PC-9 (cell line): Measurements from ENCODE around the gene GPLD1. TPM values are rescaled to one million over a fixed set of nuclear protein-coding genes. Genes with fewer than 3 reads are reported as not detected.
A peak's percentile ranks its signal among the peaks of the same experiment; 100 is the strongest.

Experiments used
- BruUV-seq: library from RNA; stranded (reverse); fragments of 400-500 nt; replicated peaks from 2 replicates; lab custom pipeline; 2021; lab: Mats Ljungman, UMichigan
- CTCF ChIA-PET: fragments of 300-600 bp; sonication (Branson Sonifier 250); formaldehyde crosslinking; loops from one replicate; lab custom pipeline; 2022; ENCODE audit warnings: antibody characterized with exemption; lab: Charles Lee
- POLR2A ChIA-PET: fragments of 300-600 bp; sonication (Branson Sonifier 250); formaldehyde crosslinking; loops from one replicate; lab custom pipeline; 2022; ENCODE audit warnings: antibody characterized with exemption; ENCODE audit not compliant: unreplicated experiment; lab: Charles Lee
- DNase-seq, 2 experiments: peaks; one replicate each; pipeline versions ENCODE4 v3.0.0 to v3.0.0-alpha.2; 2015 to 2022; ENCODE audit warnings: mixed read lengths in 1 of 2
- H2AFZ ChIP-seq: fragments of 200-600 bp; sonication (generic); 2 replicates; pipeline ENCODE4 v1.8.1; 2017; ENCODE audit warnings: antibody characterized with exemption
- H3F3A ChIP-seq: fragments of 200-600 bp; sonication (generic); 2 replicates; pipeline ENCODE4 v1.8.1; 2017; ENCODE audit warnings: antibody characterized with exemption, mild to moderate bottlenecking, low read depth; ENCODE audit not compliant: insufficient read depth
- H3K27ac ChIP-seq: fragments of 200-600 bp; sonication (generic); 2 replicates; pipeline ENCODE4 v1.6.1; 2016; ENCODE audit warnings: mixed run types
- H3K27me3 ChIP-seq: fragments of 200-600 bp; sonication (generic); 2 replicates; pipeline ENCODE4 v1.6.1; 2016; ENCODE audit warnings: low read depth, mixed run types; ENCODE audit not compliant: insufficient read depth
- H3K36me3 ChIP-seq: fragments of 200-600 bp; sonication (generic); 2 replicates; pipeline ENCODE4 v1.6.1; 2016; ENCODE audit warnings: low read depth, mixed run types
- H3K4me1 ChIP-seq: fragments of 200-600 bp; sonication (generic); replicated peaks from 2 replicates; pipeline ENCODE4 v1.6.1; 2016; ENCODE audit warnings: mixed run types; ENCODE audit not compliant: insufficient read depth
- H3K4me2 ChIP-seq: fragments of 200-600 bp; sonication (generic); 2 replicates; pipeline ENCODE4 v1.6.1; 2017; ENCODE audit warnings: mixed run types
- H3K4me3 ChIP-seq: fragments of 200-600 bp; sonication (generic); 2 replicates; pipeline ENCODE4 v1.6.1; 2016; ENCODE audit warnings: mixed run types
- H3K79me2 ChIP-seq: fragments of 200-600 bp; sonication (generic); 2 replicates; pipeline ENCODE4 v1.6.1; 2017; ENCODE audit warnings: low read depth, mixed run types
- H3K9me2 ChIP-seq: fragments of 200-600 bp; sonication (generic); 2 replicates; pipeline ENCODE4 v1.8.1; 2017; ENCODE audit warnings: mild to moderate bottlenecking; ENCODE audit not compliant: insufficient read depth
- H3K9me3 ChIP-seq: fragments of 200-600 bp; sonication (generic); 2 replicates; pipeline ENCODE4 v1.8.1; 2016; ENCODE audit warnings: low read depth; ENCODE audit not compliant: insufficient read depth
- H4K20me1 ChIP-seq: fragments of 200-600 bp; sonication (generic); 2 replicates; pipeline ENCODE4 v1.8.1; 2017; ENCODE audit not compliant: insufficient read depth
- EZH2 ChIP-seq: fragments of 200-600 bp; sonication (generic); IDR thresholded peaks from 2 replicates; pipeline ENCODE4 v1.8.0; 2017; ENCODE audit warnings: antibody characterized with exemption, low read depth
- intact Hi-C: fragments of 100-400 bp; cut with micrococcal nuclease; formaldehyde crosslinking; loops from one replicate; pipeline ENCODE4 v1.10.0; 2022; ENCODE audit not compliant: unreplicated experiment
- total RNA-seq: library from RNA; stranded (reverse); gene quantifications from 2 replicates; pipeline ENCODE4 v1.2.3, GENCODE V29; 2021
- TF ChIP-seq, protein P1 (sequence below): fragments of 200-600 bp; sonication (generic); conservative IDR thresholded peaks from 2 replicates; pipeline ENCODE4 v1.6.1; 2017; ENCODE audit warnings: mixed run types, antibody characterized with exemption, mild to moderate bottlenecking, moderate library complexity

Gene GPLD1
- total RNA-seq, 1 experiment from 2014 or later: 2.0 TPM

DNA sequence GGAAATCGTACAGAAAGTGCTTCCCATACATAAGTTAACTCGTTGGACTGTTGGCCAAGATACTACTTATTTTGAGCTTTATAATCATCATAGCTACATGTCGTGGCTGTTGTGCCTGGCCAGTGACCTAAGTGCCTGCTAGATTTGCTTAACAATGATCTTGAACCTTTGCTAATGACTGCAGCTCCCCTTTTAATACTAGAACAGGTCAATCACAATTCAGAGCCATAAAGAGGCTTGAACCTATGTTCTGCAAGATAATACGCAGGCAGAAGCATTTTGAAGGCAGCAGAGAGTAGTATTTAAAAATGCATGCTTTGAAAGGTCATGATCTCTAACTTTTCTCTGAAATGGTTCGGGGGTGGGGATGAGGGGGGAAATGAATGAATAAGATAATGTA, 84.1 kb downstream of the GPLD1 start:
- DNase-seq: no peak
- Histone ChIP-seq H3F3A (peaks cover 3% of the 10 kb centered on the region; the same call in 1 of the 2 replicates), H3K79me2 (peaks cover 62% of the 10 kb centered on the region), H3K4me1 (peaks cover 30% of the 10 kb centered on the region), H3K4me2 (no peak overlapping the region; the same call in 1 of the 2 replicates), H3K27ac (no peak overlapping the region), H2AFZ (no peak overlapping the region), H3K36me3 (peaks cover 43% of the 10 kb centered on the region), H4K20me1 (peaks cover 11% of the 10 kb centered on the region), H3K9me3 (no peaks in the 10 kb centered on the region), H3K27me3 (no peaks in the 10 kb centered on the region), H3K4me3 (no peak overlapping the region), H3K9me2 (no peaks in the 10 kb centered on the region)
- BruUV-seq: no TSS peak
- TF ChIP-seq, protein P1, sequence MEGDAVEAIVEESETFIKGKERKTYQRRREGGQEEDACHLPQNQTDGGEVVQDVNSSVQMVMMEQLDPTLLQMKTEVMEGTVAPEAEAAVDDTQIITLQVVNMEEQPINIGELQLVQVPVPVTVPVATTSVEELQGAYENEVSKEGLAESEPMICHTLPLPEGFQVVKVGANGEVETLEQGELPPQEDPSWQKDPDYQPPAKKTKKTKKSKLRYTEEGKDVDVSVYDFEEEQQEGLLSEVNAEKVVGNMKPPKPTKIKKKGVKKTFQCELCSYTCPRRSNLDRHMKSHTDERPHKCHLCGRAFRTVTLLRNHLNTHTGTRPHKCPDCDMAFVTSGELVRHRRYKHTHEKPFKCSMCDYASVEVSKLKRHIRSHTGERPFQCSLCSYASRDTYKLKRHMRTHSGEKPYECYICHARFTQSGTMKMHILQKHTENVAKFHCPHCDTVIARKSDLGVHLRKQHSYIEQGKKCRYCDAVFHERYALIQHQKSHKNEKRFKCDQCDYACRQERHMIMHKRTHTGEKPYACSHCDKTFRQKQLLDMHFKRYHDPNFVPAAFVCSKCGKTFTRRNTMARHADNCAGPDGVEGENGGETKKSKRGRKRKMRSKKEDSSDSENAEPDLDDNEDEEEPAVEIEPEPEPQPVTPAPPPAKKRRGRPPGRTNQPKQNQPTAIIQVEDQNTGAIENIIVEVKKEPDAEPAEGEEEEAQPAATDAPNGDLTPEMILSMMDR: no peak
- no peak for TF ChIP-seq EZH2
- POLR2A ChIA-PET: interaction anchor here (0.6 to 0.7 kb wide), 2 partner anchors 34 to 91 kb away, joined by 3 read pairs; no protein-coding TSS in a partner anchor
- intact Hi-C loops: no loop called here
- CTCF ChIA-PET: interaction anchor here (0.6 kb wide), 1 partner anchor 49 kb away, joined by 3 read pairs; no protein-coding TSS in a partner anchor

DNA sequence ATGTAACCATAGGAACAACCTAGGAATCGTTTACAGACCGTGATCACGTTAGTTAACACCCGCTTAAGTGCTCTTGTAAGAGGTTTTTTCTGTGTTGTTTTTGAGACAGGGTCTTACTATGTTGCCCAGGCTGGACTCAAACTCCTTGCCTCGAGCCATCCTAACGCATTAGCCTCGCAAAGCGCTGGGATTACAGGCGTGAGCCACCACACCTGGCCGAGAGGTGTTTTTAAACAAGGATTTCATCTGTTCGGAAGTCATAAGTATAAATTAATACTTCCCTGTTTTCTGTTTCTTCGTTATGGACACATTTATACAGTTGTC, 85.9 kb downstream of the GPLD1 start:
- no peak for DNase-seq
- Histone ChIP-seq H3K4me2 (peak overlapping the region; percentile 92), H3K4me1 (peaks cover 30% of the 10 kb centered on the region), H3K9me3 (no peaks in the 10 kb centered on the region), H3K27me3 (no peaks in the 10 kb centered on the region), H3K27ac (no peak overlapping the region), H3K36me3 (peaks cover 31% of the 10 kb centered on the region), H3K79me2 (peaks cover 58% of the 10 kb centered on the region), H3F3A (no peaks in the 10 kb centered on the region; the same call in 1 of the 2 replicates), H3K4me3 (peak overlapping the region; percentile 76), H3K9me2 (no peaks in the 10 kb centered on the region), H2AFZ (peak overlapping the region; percentile 98), H4K20me1 (peaks cover 8% of the 10 kb centered on the region)
- TF ChIP-seq EZH2: no peak
- TF ChIP-seq, protein P1: no peak
- CTCF ChIA-PET: no interaction called here
- intact Hi-C loops: no loop called here
- BruUV-seq: no TSS peak
- POLR2A ChIA-PET: no interaction called here

DNA sequence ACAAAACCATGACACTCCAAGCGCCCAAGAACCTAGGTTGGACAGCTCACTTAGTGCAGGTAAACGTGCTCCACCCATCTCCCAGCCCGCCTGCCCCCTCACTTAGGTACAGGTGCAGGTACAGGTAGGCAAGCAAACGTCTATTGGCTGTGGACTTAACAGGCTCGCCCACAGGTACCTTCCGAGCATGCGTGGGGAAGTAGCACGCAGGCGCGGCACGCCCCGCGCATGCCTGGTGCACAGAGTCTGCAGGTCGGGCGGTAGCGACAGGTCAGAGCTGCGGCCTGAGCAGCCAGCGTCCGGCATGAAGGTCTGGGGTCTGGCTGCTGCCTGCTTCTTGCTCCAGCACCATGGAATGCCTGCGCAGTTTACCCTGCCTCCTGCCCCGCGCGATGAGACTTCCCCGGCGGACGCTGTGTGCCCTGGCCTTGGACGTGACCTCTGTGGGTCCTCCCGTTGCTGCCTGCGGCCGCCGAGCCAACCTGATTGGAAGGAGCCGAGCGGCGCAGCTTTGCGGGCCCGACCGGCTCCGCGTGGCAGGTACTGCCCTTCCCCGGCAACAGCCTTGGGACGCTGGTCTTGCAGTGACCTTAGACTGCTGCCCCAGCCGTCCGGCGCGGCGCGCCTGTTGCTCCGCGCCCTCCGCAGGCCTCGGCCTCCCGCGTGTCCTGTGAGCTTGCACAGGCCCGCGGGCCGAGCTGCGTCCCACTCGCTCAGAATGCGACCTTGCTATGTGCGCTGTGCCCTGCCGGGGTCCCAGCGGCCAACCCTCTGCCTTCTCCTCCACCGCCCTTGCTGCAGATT, 86.5 kb downstream of the GPLD1 start, which contains the start of gene MRS2:
MRS2 (plus strand) TSS at position 240 of the 804 bp plus-strand sequence; CDS start at position 351, 111 bp downstream.
- Histone ChIP-seq H3K4me1 (peaks cover 30% of the 10 kb centered on the region), H3F3A (no peaks in the 10 kb centered on the region; the same call in 1 of the 2 replicates), H3K4me2 (peak within 1 kb of the TSS; percentile 92), H2AFZ (peak within 1 kb of the TSS; percentile 98), H4K20me1 (peaks cover 8% of the 10 kb centered on the region), H3K27ac (no peak within 1 kb of the TSS), H3K79me2 (peaks cover 54% of the 10 kb centered on the region), H3K36me3 (peaks cover 25% of the 10 kb centered on the region), H3K9me3 (no peaks in the 10 kb centered on the region), H3K9me2 (no peaks in the 10 kb centered on the region), H3K4me3 (peak within 1 kb of the TSS; percentile 76), H3K27me3 (no peaks in the 10 kb centered on the region)
- POLR2A ChIA-PET: interaction anchor here (0.5 to 0.7 kb wide), 7 partner anchors 71 to 1087 kb away, joined by 3 to 13 read pairs (median 4); no protein-coding TSS in a partner anchor
- TF ChIP-seq EZH2: no peak
- TF ChIP-seq, protein P1: no peak
- peak; percentile 94 to 96 for DNase-seq
- intact Hi-C loops: no loop called here
- BruUV-seq: TSS peak; percentile 62
- CTCF ChIA-PET: interaction anchor here (0.5 kb wide), 1 partner anchor 121 kb away, joined by 8 read pairs; no protein-coding TSS in a partner anchor
